ENCODE measurements around the gene KLHL36.
"Not testable (repeated sequence)": the region's sequence is repeated elsewhere in the genome, so short reads cannot be mapped to it uniquely, and the experiment has no call there.

The KLHL36 gene

DNA sequence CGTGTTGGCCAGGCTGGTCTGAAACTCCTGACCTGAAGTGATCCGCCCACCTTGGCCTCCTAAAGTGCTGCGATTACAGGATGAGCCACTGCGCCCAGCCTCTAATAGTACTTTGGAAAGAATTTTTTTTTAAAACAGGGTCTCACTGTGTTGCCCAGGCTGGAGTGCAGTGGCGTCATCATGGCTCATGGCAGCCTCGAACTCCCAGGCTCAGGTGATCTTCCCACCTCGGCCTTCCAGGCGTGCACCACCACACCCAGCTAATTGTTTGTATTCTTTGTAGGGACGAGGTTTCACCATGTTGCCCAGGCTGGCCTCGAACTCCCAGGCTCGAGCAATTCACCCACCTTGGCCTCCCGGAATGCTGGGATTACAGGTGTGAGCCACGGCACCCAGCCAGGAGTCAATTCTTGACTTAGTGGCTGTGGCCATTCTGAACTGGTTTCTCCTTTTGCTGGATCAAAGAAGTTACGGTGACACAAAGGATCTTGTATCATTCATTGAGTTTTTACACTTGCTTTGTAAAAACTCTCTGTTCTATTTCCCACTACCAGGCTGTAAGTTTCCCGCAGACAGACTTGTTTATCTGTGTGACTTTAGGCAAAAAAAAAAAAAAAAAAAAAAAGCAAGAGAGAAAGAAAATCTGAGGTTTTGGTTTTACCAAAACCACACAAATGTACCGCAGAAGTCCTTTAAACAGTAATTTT, 17.7 kb upstream of the KLHL36 start:
- POLR2A ChIA-PET: no interaction called here
- TF ChIP-seq CTCF (IDR thresholded peaks at IDR 0.05; ENCODE audit: control extremely low read depth, extremely low read depth, low read depth, missing control alignments): no peak

DNA sequence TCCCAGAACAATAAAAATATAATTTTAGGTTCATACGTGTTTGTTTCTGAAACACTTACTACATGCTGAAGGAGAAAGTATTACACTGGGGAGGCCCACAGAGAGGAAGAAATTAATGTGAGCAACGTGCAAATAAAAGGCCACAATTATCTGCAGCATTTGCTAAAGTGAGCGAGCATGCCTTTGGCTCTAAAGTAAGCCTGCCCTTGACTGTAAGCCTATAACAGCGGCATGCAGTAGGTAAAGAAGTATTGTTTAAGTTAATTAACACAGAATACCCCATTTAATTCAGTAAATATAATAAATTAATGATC, 17.2 kb upstream of the KLHL36 start:
- POLR2A ChIA-PET: no interaction called here
- TF ChIP-seq CTCF (IDR thresholded peaks at IDR 0.05; ENCODE audit: control extremely low read depth, extremely low read depth, low read depth, missing control alignments): no peak
- DNase-seq (ENCODE audit: extremely low spot score): no peak
- CTCF ChIA-PET: interaction anchor here (0.9 to 2.2 kb wide), 3 partner anchors 9 to 120 kb away, joined by 3 to 11 read pairs (median 4); no protein-coding TSS in a partner anchor

More for the DNA sequence above, 17.7 kb upstream of the KLHL36 start:
- no peak for DNase-seq (ENCODE audit: extremely low spot score)
- CTCF ChIA-PET: interaction anchor here (0.9 to 2.4 kb wide), 4 partner anchors 8 to 108 kb away, joined by 3 to 11 read pairs (median 5); no protein-coding TSS in a partner anchor

DNA sequence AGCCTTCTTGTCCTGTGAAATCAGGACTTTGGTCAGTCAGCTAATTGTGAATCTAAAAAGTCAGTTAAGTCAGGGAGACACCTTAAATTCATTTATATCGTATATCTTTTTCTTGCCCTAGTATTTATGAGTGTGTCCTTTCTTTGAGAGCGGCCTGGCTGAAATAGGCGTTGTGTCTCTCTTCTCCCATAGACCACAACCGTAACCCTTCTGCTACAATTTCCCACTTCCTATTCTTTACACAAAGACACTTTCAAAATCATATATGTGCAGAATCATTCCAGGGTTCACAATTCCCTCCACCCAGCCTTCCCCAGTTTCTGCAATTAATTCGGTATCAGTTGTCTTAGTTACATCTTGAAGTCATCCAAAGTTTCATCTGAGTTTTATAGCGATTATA, 16.4 kb upstream of the KLHL36 start:
- ChIA-PET CTCF (interaction anchor here (0.9 to 2.2 kb wide), 3 partner anchors 10 to 121 kb away, joined by 3 to 11 read pairs (median 4); no protein-coding TSS in a partner anchor), POLR2A (no interaction called here)

DNA sequence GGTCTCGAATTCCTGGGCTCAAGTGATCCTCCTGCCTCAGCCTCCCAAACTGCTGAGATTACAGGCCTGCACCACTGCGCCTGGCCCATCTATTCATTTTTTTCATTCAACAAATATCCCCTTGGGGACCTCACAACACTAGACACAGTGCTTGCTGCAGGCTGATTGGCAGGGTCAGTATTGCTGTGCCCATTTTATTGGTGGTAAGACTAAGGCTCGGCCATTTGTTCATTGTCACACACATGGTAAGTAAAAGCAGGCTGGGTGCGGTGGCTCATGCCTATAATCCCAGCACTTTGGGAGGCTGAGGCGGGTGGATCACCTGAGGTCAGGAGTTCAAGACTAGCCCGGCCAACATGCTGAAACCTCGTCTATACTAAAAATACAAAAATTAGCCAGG, 15.4 kb upstream of the KLHL36 start:
- CTCF ChIA-PET: interaction anchor here (1.0 to 2.2 kb wide), 2 partner anchors 11 to 105 kb away, joined by 3 to 11 read pairs; no protein-coding TSS in a partner anchor
- DNase-seq (ENCODE audit: extremely low spot score); POLR2A ChIA-PET: not testable (repeated sequence)

More for the DNA sequence above, 16.4 kb upstream of the KLHL36 start:
- DNase-seq (ENCODE audit: extremely low spot score): no peak
- no peak for TF ChIP-seq CTCF (IDR thresholded peaks at IDR 0.05; ENCODE audit: control extremely low read depth, extremely low read depth, low read depth, missing control alignments)

GRCh38 chr16:84633622-84634021, 14.7 kb upstream of the KLHL36 start:
- CTCF ChIA-PET: interaction anchor here (1.0 kb wide), 1 partner anchor 104 kb away, joined by 3 read pairs; no protein-coding TSS in a partner anchor
- no peak for TF ChIP-seq CTCF (IDR thresholded peaks at IDR 0.05; ENCODE audit: control extremely low read depth, extremely low read depth, low read depth, missing control alignments)
- no peak for DNase-seq (ENCODE audit: extremely low spot score)
- POLR2A ChIA-PET: no interaction called here

GRCh38 chr16:84635702-84636101, 12.6 kb upstream of the KLHL36 start:
- TF ChIP-seq CTCF (IDR thresholded peaks at IDR 0.05; ENCODE audit: control extremely low read depth, extremely low read depth, low read depth, missing control alignments): no peak
- CTCF ChIA-PET: interaction anchor here (1.0 to 3.7 kb wide), 4 partner anchors 12 to 18 kb away, joined by 3 to 21 read pairs (median 4); partner anchors contain the start of gene COTL1
- DNase-seq (ENCODE audit: extremely low spot score): no peak
- POLR2A ChIA-PET: no interaction called here

GRCh38 chr16:84637709-84638108, 10.6 kb upstream of the KLHL36 start:
- TF ChIP-seq CTCF (IDR thresholded peaks at IDR 0.05; ENCODE audit: control extremely low read depth, extremely low read depth, low read depth, missing control alignments): no peak
- DNase-seq (ENCODE audit: extremely low spot score): no peak
- CTCF ChIA-PET: interaction anchor here (1.1 to 3.7 kb wide), 9 partner anchors 8 to 132 kb away, joined by 3 to 21 read pairs (median 5); no protein-coding TSS in a partner anchor
- POLR2A ChIA-PET: no interaction called here
